ENCODE measurements around the gene HIF1AN. TPM values are rescaled to one million over a fixed set of nuclear protein-coding genes. Genes with fewer than 3 reads are reported as not detected.

HIF1AN gene
- total RNA-seq, 2 donors from 2014 or later: 51.8 to 58.8 TPM

DNA sequence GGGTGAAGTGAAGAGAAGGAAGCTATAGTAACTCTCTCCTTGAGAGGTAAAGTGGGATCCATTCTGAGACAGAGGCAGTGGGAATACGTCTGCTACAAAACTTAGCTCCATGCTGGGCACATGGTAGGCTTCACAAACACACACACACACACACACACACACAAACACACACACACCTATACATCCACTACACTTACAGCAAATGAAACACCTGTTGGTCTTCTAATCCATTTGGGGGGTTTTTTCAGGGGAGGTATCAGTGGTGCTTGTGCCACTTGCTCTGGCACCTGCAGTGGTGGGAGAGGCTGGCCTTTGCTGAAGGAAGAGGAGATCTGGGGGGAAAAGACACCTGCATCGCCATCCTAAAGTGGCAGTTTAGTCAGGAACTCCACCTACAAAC lies 30.6 kb upstream of the HIF1AN start:
- Mint-ChIP-seq H3K36me3 (ENCODE audit: low read depth) (peaks cover 5% of the 10 kb centered on the region), H3K4me3 (no peak overlapping the region), H3K4me1 (no peaks in the 10 kb centered on the region), H3K27me3 (ENCODE audit: insufficient read depth) (peaks cover 96% of the 10 kb centered on the region), H3K9me3 (no peaks in the 10 kb centered on the region), H3K27ac (no peak overlapping the region)
- Histone ChIP-seq H3K9me3 (ENCODE audit: control insufficient read depth, low read length) (no peaks in the 10 kb centered on the region), H3K9ac (ENCODE audit: extremely low read depth, low read length, poor library complexity, severe bottlenecking) (no peak overlapping the region), H3K27ac (ENCODE audit: low read depth, low read length) (peak overlapping the region; percentile 51), H3K27me3 (ENCODE audit: control insufficient read depth, insufficient read depth, low read length, poor library complexity, severe bottlenecking) (peaks cover 94% of the 10 kb centered on the region), H3K4me1 (ENCODE audit: control insufficient read depth, insufficient read depth, low read length) (no peaks in the 10 kb centered on the region), H3K36me3 (ENCODE audit: control insufficient read depth, insufficient read depth, low read length) (no peaks in the 10 kb centered on the region), H3K4me3 (ENCODE audit: low read length) (no peak overlapping the region)
- no peak for TF ChIP-seq CTCF (conservative IDR thresholded peaks at IDR 0.05)
- WGBS, 2 experiments (ENCODE audit: insufficient coverage in 1 of 2, insufficient read length in 1 of 2): 93% methylated on average over 2 of the region's 2 CpGs; no CpG with 5 or more reads in 1 of the 2 experiments
- no peak for DNase-seq

DNA sequence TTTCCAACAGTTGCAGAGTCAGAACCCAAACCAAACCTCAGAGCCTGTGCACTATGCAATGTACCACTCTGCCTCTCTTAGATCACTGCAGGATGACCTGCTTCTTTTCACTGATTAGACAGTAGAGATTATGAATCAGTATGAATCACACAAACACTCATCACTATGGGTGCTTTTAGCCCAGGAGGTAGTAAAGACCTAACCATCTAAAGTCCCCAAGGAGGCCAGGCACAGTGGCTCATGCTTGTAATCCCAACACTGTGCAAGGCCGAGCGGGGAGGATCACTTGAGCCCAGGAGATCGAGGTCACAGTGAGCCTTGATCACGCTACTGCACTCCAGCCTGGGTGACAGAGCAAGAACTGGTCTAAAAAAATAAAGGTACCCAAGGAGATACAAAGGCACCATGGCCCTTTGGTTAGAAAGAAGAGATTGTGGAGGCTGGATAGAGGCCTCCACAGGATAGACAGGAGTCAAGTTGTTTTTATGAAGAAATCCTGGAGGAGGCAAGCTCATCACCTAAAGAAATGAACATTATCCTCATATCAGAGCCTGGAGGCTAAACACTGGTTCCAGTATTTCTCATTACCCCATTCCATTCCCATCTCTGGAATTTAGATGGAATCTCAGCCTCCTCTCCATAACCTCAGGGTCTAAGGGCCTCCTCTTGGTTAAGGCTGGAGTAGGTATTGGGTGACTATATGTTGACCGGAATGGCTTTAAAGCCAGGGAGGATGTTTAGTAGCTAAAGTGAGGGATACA lies 29.0 kb upstream of the HIF1AN start:
- H3K4me1 Mint-ChIP-seq: no peaks in the 10 kb centered on the region
- H3K27ac Mint-ChIP-seq: no peak overlapping the region
- peaks cover 96% of the 10 kb centered on the region for H3K27me3 Mint-ChIP-seq (ENCODE audit: insufficient read depth)
- Histone ChIP-seq H3K27me3 (ENCODE audit: control insufficient read depth, insufficient read depth, low read length, poor library complexity, severe bottlenecking) (peaks cover 97% of the 10 kb centered on the region), H3K36me3 (ENCODE audit: control insufficient read depth, insufficient read depth, low read length) (no peaks in the 10 kb centered on the region), H3K4me3 (ENCODE audit: low read length) (no peak overlapping the region), H3K9me3 (ENCODE audit: control insufficient read depth, low read length) (no peaks in the 10 kb centered on the region), H3K4me1 (ENCODE audit: control insufficient read depth, insufficient read depth, low read length) (no peaks in the 10 kb centered on the region), H3K27ac (ENCODE audit: low read depth, low read length) (no peak overlapping the region), H3K9ac (ENCODE audit: extremely low read depth, low read length, poor library complexity, severe bottlenecking) (no peak overlapping the region)
- no peaks in the 10 kb centered on the region for H3K9me3 Mint-ChIP-seq
- no peak for TF ChIP-seq CTCF (conservative IDR thresholded peaks at IDR 0.05)
- no peak for DNase-seq
- 95 to 100% methylated on average over 4 of the region's 5 CpGs for WGBS, 2 experiments (ENCODE audit: insufficient coverage in 1 of 2, insufficient read length in 1 of 2)
- peaks cover 3% of the 10 kb centered on the region for H3K36me3 Mint-ChIP-seq (ENCODE audit: low read depth)
- no peak overlapping the region for H3K4me3 Mint-ChIP-seq

DNA sequence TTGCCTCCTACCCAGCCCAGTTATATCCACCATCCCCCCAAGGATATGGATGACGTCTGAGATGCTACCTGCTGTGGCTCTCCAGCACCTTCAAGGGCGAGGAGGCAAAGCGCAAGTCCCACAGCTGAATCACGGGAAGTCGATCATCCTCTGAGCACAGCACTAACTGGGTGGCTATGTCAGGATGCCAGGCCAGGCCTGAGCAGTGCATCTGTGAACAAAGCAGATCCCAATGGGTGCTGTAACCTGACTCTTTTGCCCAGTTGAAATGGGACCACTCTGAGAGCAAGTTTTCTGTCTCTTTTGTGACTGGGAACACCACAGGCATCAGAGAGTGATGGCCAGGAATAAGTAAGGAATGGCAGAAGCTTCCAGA lies 28.4 kb upstream of the HIF1AN start:
- Mint-ChIP-seq H3K4me1 (no peaks in the 10 kb centered on the region), H3K27ac (no peak overlapping the region), H3K27me3 (ENCODE audit: insufficient read depth) (peaks cover 96% of the 10 kb centered on the region), H3K4me3 (no peak overlapping the region), H3K9me3 (no peaks in the 10 kb centered on the region), H3K36me3 (ENCODE audit: low read depth) (peaks cover 3% of the 10 kb centered on the region)
- WGBS, 2 experiments (ENCODE audit: insufficient coverage in 1 of 2, insufficient read length in 1 of 2): 82 to 94% methylated on average over 4 to 5 of the region's 5 CpGs
- Histone ChIP-seq H3K27ac (ENCODE audit: low read depth, low read length) (no peak overlapping the region), H3K9me3 (ENCODE audit: control insufficient read depth, low read length) (no peaks in the 10 kb centered on the region), H3K9ac (ENCODE audit: extremely low read depth, low read length, poor library complexity, severe bottlenecking) (no peak overlapping the region), H3K4me3 (ENCODE audit: low read length) (no peak overlapping the region), H3K27me3 (ENCODE audit: control insufficient read depth, insufficient read depth, low read length, poor library complexity, severe bottlenecking) (peaks cover 97% of the 10 kb centered on the region), H3K36me3 (ENCODE audit: control insufficient read depth, insufficient read depth, low read length) (no peaks in the 10 kb centered on the region), H3K4me1 (ENCODE audit: control insufficient read depth, insufficient read depth, low read length) (no peaks in the 10 kb centered on the region)
- TF ChIP-seq CTCF (conservative IDR thresholded peaks at IDR 0.05): no peak
- DNase-seq: no peak

Measured in endodermal cell (in vitro differentiated cells).